Panc1 (cell line): ENCODE data around the gene MAST4. TPM values are rescaled to one million over a fixed set of nuclear protein-coding genes. Genes with fewer than 3 reads are reported as not detected.

Source experiments
- ATAC-seq: fragments of 200-7000 bp; cut with Tn5 transposase; 2 replicates; pipeline ENCODE4 v1.9.1; 2020; ENCODE audit warnings: mild to moderate bottlenecking, moderate library complexity
- BruUV-seq: library from RNA; stranded (reverse); fragments of 400-500 nt; replicated peaks from 2 replicates; lab custom pipeline; 2021; lab: Mats Ljungman, UMichigan
- CTCF ChIA-PET: fragments of 300-600 bp; sonication (Branson Sonifier 250); formaldehyde crosslinking; loops from one replicate; lab custom pipeline; 2022; ENCODE audit warnings: antibody characterized with exemption; lab: Charles Lee
- POLR2A ChIA-PET: fragments of 300-600 bp; sonication (Branson Sonifier 250); formaldehyde crosslinking; loops from one replicate; lab custom pipeline; 2022; ENCODE audit warnings: antibody characterized with exemption; lab: Charles Lee
- DNase-seq: peaks from one replicate; pipeline ENCODE4 v3.0.0-alpha.2; 2010; ENCODE audit warnings: low read depth, low spot score
- H3K27ac ChIP-seq: 2 replicates; pipeline ENCODE4 v1.5.1; 2011; ENCODE audit warnings: mild to moderate bottlenecking, low read length, inconsistent platforms
- H3K27me3 ChIP-seq: fragments of 200-500 bp; sonication (Bioruptor generic); 2 replicates; pipeline ENCODE4 v1.6.0; 2014; ENCODE audit warnings: low read length, inconsistent platforms; ENCODE audit not compliant: control insufficient read depth, insufficient read depth
- H3K36me3 ChIP-seq: fragments of 200-500 bp; sonication (Bioruptor generic); 2 replicates; pipeline ENCODE4 v1.5.1; 2014; ENCODE audit warnings: inconsistent platforms, mild to moderate bottlenecking, low read length, moderate library complexity; ENCODE audit not compliant: control insufficient read depth, insufficient read depth
- H3K4me1 ChIP-seq: 2 replicates; pipeline ENCODE4 v1.5.1; 2011; ENCODE audit warnings: inconsistent platforms, mild to moderate bottlenecking, low read length, moderate library complexity; ENCODE audit not compliant: control insufficient read depth, insufficient read depth
- H3K4me3 ChIP-seq, 2 experiments: 2 replicates each; pipeline ENCODE4 v1.5.1; 2011 to 2012; ENCODE audit warnings: low read depth in 2 of 2, low read length in 2 of 2, mild to moderate bottlenecking in 2 of 2, inconsistent platforms in 1 of 2, moderate library complexity in 1 of 2
- H3K9me3 ChIP-seq: fragments of 200-500 bp; sonication (Bioruptor generic); 2 replicates; pipeline ENCODE4 v1.5.1; 2014; ENCODE audit warnings: low read depth, mild to moderate bottlenecking, inconsistent platforms, low read length, moderate library complexity; ENCODE audit not compliant: control insufficient read depth, insufficient read depth
- CTCF ChIP-seq: fragments of 450-650 bp; IDR thresholded peaks from 2 replicates; pipeline ENCODE4 v1.5.1; 2017; ENCODE audit warnings: mild to moderate bottlenecking
- POLR2AphosphoS5 ChIP-seq: IDR thresholded peaks from 2 replicates; pipeline ENCODE4 v1.6.1; 2012; ENCODE audit warnings: mild to moderate bottlenecking, low read depth, low read length, moderate library complexity
- SIN3A ChIP-seq: IDR thresholded peaks from 2 replicates; pipeline ENCODE4 v1.6.1; 2012; ENCODE audit warnings: low read depth, mild to moderate bottlenecking, low read length, moderate library complexity, borderline replicate concordance; ENCODE audit not compliant: insufficient read depth
- TCF7L2 ChIP-seq: IDR thresholded peaks from 2 replicates; pipeline ENCODE4 v1.6.1; 2011; ENCODE audit warnings: mild to moderate bottlenecking, low read depth, low read length, inconsistent platforms
- in situ Hi-C: cut with HindIII; loops from 2 replicates; pipeline ENCODE4 v1.10.0; 2016; ENCODE audit warnings: low sequenced_read_pairs, low pct_unique_long_range_greater_than_20kb
- intact Hi-C: fragments of 100-400 bp; cut with micrococcal nuclease; formaldehyde crosslinking; loops from one replicate; pipeline ENCODE4 v1.10.0; 2022; ENCODE audit not compliant: unreplicated experiment
- total RNA-seq: library from RNA; stranded (reverse); gene quantifications from one replicate; pipeline ENCODE4 v1.2.1, GENCODE V29; 2021; ENCODE audit not compliant: unreplicated experiment
- TF ChIP-seq, protein P1 (sequence below), 2 experiments: IDR thresholded peaks; 2 replicates each; pipeline ENCODE4 v1.6.1; 2011 to 2012; ENCODE audit warnings: low read depth in 2 of 2, control low read depth in 1 of 2, low read length in 1 of 2, mild to moderate bottlenecking in 1 of 2, moderate library complexity in 1 of 2; ENCODE audit not compliant: insufficient read depth in 1 of 2

MAST4 gene
- total RNA-seq, 1 experiment from 2014 or later = 1.8 TPM

GRCh38 chr5:66976108-66976507, 379.9 kb downstream of the MAST4 start:
- DNase-seq = no peak
- Histone ChIP-seq H3K27me3 (no peaks in the 10 kb centered on the region; the same call in 1 of the 2 replicates), H3K4me1 (no peaks in the 10 kb centered on the region), H3K9me3 (no peaks in the 10 kb centered on the region), H3K36me3 (no peaks in the 10 kb centered on the region), H3K4me3 (no peak overlapping the region), H3K27ac (no peak overlapping the region)
- TF ChIP-seq TCF7L2 (no peak), CTCF (no peak), SIN3A (no peak), POLR2AphosphoS5 (no peak)
- TF ChIP-seq, protein P1, sequence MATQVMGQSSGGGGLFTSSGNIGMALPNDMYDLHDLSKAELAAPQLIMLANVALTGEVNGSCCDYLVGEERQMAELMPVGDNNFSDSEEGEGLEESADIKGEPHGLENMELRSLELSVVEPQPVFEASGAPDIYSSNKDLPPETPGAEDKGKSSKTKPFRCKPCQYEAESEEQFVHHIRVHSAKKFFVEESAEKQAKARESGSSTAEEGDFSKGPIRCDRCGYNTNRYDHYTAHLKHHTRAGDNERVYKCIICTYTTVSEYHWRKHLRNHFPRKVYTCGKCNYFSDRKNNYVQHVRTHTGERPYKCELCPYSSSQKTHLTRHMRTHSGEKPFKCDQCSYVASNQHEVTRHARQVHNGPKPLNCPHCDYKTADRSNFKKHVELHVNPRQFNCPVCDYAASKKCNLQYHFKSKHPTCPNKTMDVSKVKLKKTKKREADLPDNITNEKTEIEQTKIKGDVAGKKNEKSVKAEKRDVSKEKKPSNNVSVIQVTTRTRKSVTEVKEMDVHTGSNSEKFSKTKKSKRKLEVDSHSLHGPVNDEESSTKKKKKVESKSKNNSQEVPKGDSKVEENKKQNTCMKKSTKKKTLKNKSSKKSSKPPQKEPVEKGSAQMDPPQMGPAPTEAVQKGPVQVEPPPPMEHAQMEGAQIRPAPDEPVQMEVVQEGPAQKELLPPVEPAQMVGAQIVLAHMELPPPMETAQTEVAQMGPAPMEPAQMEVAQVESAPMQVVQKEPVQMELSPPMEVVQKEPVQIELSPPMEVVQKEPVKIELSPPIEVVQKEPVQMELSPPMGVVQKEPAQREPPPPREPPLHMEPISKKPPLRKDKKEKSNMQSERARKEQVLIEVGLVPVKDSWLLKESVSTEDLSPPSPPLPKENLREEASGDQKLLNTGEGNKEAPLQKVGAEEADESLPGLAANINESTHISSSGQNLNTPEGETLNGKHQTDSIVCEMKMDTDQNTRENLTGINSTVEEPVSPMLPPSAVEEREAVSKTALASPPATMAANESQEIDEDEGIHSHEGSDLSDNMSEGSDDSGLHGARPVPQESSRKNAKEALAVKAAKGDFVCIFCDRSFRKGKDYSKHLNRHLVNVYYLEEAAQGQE (IDR thresholded peaks at IDR 0.05; ENCODE audit: insufficient read depth in 1 of 2, low read depth in 2 of 2, low read length in 1 of 2) = no peak
- ATAC-seq = no peak
- no TSS peak for BruUV-seq
- CTCF ChIA-PET = no interaction called here
- POLR2A ChIA-PET = no interaction called here
- in situ Hi-C loops (no loop called here), intact Hi-C loops (no loop called here)

DNA sequence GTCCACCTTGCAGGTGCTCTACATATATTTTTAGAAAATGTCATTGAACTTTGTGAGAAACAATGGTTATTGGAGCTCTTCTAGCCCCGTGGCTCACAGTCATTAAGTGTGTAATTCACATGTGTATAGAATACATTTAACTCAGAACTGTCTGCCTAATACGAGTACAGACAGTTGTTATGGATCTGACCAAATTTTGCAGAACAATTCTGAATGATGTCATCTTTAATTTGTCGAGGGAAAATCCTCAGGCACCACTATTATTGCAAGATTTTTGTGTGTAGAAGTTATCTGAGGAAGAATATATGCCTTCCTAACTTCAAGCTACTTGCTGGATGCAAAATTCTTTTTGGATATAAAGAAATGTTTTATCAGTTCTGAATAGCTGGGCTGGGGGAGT, 383.5 kb downstream of the MAST4 start:
- Histone ChIP-seq H3K36me3 (no peaks in the 10 kb centered on the region), H3K9me3 (no peaks in the 10 kb centered on the region), H3K27me3 (no peaks in the 10 kb centered on the region; the same call in 1 of the 2 replicates), H3K4me3 (no peak overlapping the region), H3K27ac (no peak overlapping the region), H3K4me1 (no peaks in the 10 kb centered on the region)
- TF ChIP-seq SIN3A (no peak), CTCF (no peak), TCF7L2 (no peak), POLR2AphosphoS5 (no peak)
- TF ChIP-seq, protein P1 (IDR thresholded peaks at IDR 0.05; ENCODE audit: insufficient read depth in 1 of 2, low read depth in 2 of 2, low read length in 1 of 2) = no peak
- intact Hi-C loops (no loop called here), in situ Hi-C loops (no loop called here)
- ChIA-PET POLR2A (no interaction called here), CTCF (no interaction called here)
- no peak for DNase-seq
- no TSS peak for BruUV-seq
- no peak for ATAC-seq
